Natural killer cell treated with Interleukin-12 subunit alpha and Interleukin-12 subunit beta and Interleukin-15 and Interleukin-18, amount 100 ng/mL, for 72 hours (primary cell): ENCODE measurements around the gene LPAR1. TPM values are rescaled to one million over a fixed set of nuclear protein-coding genes. Genes with fewer than 3 reads are reported as not detected.

Experiments used
- ATAC-seq, 2 donors: fragments of 150-1000 bp; cut with Tn5 transposase in 1 of 2; sonication (Bioruptor Pico), chemical (Tn5 transposase) in 1 of 2; 2 replicates each; pipeline ENCODE4 v1.10.0; 2021
- DNase-seq: peaks from one replicate; pipeline ENCODE4 v3.0.0; 2022; ENCODE audit warnings: low spot score
- H3K27ac Mint-ChIP-seq, 2 donors: 1 replicate in 1 of 2; 2 replicates in 1 of 2; pipeline ENCODE4 v1.8.0; 2022; ENCODE audit warnings: mixed read lengths in 2 of 2, mild to moderate bottlenecking in 1 of 2, moderate library complexity in 1 of 2
- H3K27me3 Mint-ChIP-seq, 2 donors: 1 replicate in 1 of 2; 2 replicates in 1 of 2; pipeline ENCODE4 v1.8.0; 2022; ENCODE audit warnings: mixed read lengths in 2 of 2
- H3K36me3 Mint-ChIP-seq: one replicate; pipeline ENCODE4 v1.8.0; 2022; ENCODE audit warnings: mixed read lengths
- H3K4me1 Mint-ChIP-seq, 2 donors: 1 replicate in 1 of 2; 2 replicates in 1 of 2; pipeline ENCODE4 v1.8.0; 2022; ENCODE audit warnings: low read depth in 2 of 2, mixed read lengths in 2 of 2, mild to moderate bottlenecking in 1 of 2
- H3K4me3 Mint-ChIP-seq: one replicate; pipeline ENCODE4 v1.8.0; 2022; ENCODE audit warnings: mixed read lengths
- H3K9me3 Mint-ChIP-seq: 2 replicates; pipeline ENCODE4 v1.8.0; 2022; ENCODE audit warnings: mixed read lengths
- total RNA-seq, 2 donors: library from RNA; stranded (reverse); gene quantifications; one replicate each; pipeline ENCODE4 v1.2.3, GENCODE V29; 2022

LPAR1 gene
- total RNA-seq, 2 donors from 2014 or later, result 0.21 TPM; not detected in 1

- peaks cover 18% of the 10 kb centered on the region for H3K9me3 Mint-ChIP-seq
- no peaks in the 10 kb centered on the region for H3K36me3 Mint-ChIP-seq
- H3K4me1 Mint-ChIP-seq, result no peaks in the 10 kb centered on the region
- no peaks in the 10 kb centered on the region for H3K27me3 Mint-ChIP-seq
- no peak overlapping the region for H3K4me3 Mint-ChIP-seq
- ATAC-seq, result no peak
- H3K27ac Mint-ChIP-seq, result no peak overlapping the region
- DNase-seq, result no peak
Observed at GRCh38 chr9:110950041-110950645, 88.1 kb downstream of the LPAR1 start.

GRCh38 chr9:110949081-110949480, 89.2 kb downstream of the LPAR1 start:
- DNase-seq (no peak), ATAC-seq (no peak)
- Mint-ChIP-seq H3K27me3 (no peaks in the 10 kb centered on the region), H3K27ac (no peak overlapping the region), H3K9me3 (peaks cover 12% of the 10 kb centered on the region), H3K36me3 (no peaks in the 10 kb centered on the region), H3K4me1 (no peaks in the 10 kb centered on the region), H3K4me3 (no peak overlapping the region)

GRCh38 chr9:110947491-110948044, 90.7 kb downstream of the LPAR1 start:
- no peak for DNase-seq
- Mint-ChIP-seq H3K9me3 (peaks cover 10% of the 10 kb centered on the region), H3K27me3 (no peaks in the 10 kb centered on the region), H3K36me3 (no peaks in the 10 kb centered on the region), H3K27ac (no peak overlapping the region), H3K4me1 (no peaks in the 10 kb centered on the region), H3K4me3 (no peak overlapping the region)
- no peak for ATAC-seq

GRCh38 chr9:110942522-110942921, 95.7 kb downstream of the LPAR1 start:
- no peak overlapping the region for H3K27ac Mint-ChIP-seq
- no peaks in the 10 kb centered on the region for H3K36me3 Mint-ChIP-seq
- no peak overlapping the region for H3K4me3 Mint-ChIP-seq

GRCh38 chr9:110940951-110941557, 97.2 kb downstream of the LPAR1 start:
- no peaks in the 10 kb centered on the region for H3K4me1 Mint-ChIP-seq
- no peak for ATAC-seq
- no peak overlapping the region for H3K4me3 Mint-ChIP-seq
- no peaks in the 10 kb centered on the region for H3K27me3 Mint-ChIP-seq
- no peaks in the 10 kb centered on the region for H3K36me3 Mint-ChIP-seq
- peaks cover 9% of the 10 kb centered on the region for H3K9me3 Mint-ChIP-seq
- H3K27ac Mint-ChIP-seq, result no peak overlapping the region
- DNase-seq, result no peak

More at GRCh38 chr9:110942522-110942921, 95.7 kb downstream of the LPAR1 start:
- no peak for DNase-seq
- Mint-ChIP-seq H3K9me3 (peaks cover 9% of the 10 kb centered on the region), H3K4me1 (no peaks in the 10 kb centered on the region), H3K27me3 (no peaks in the 10 kb centered on the region)
- ATAC-seq, result no peak

- no peak overlapping the region for H3K4me3 Mint-ChIP-seq
- no peaks in the 10 kb centered on the region for H3K27me3 Mint-ChIP-seq
- ATAC-seq, result no peak
- no peak for DNase-seq
- no peaks in the 10 kb centered on the region for H3K36me3 Mint-ChIP-seq
- H3K9me3 Mint-ChIP-seq, result peaks cover 4% of the 10 kb centered on the region
- H3K27ac Mint-ChIP-seq, result no peak overlapping the region
- no peaks in the 10 kb centered on the region for H3K4me1 Mint-ChIP-seq
Observed at GRCh38 chr9:110939573-110939972, 98.7 kb downstream of the LPAR1 start.

GRCh38 chr9:110939047-110939446, 99.2 kb downstream of the LPAR1 start:
- Mint-ChIP-seq H3K27me3 (no peaks in the 10 kb centered on the region), H3K36me3 (no peaks in the 10 kb centered on the region), H3K4me1 (no peaks in the 10 kb centered on the region), H3K9me3 (peaks cover 4% of the 10 kb centered on the region), H3K27ac (no peak overlapping the region), H3K4me3 (no peak overlapping the region)
- DNase-seq (no peak), ATAC-seq (no peak)

- DNase-seq (no peak), ATAC-seq (no peak)
- Mint-ChIP-seq H3K27me3 (no peaks in the 10 kb centered on the region), H3K9me3 (peaks cover 4% of the 10 kb centered on the region), H3K27ac (no peak overlapping the region), H3K4me3 (no peak overlapping the region), H3K36me3 (no peaks in the 10 kb centered on the region), H3K4me1 (no peaks in the 10 kb centered on the region)
Observed at GRCh38 chr9:110938242-110938641, 100.0 kb downstream of the LPAR1 start.

- no peak overlapping the region for H3K4me3 Mint-ChIP-seq
- H3K36me3 Mint-ChIP-seq, result no peaks in the 10 kb centered on the region
- DNase-seq (no peak), ATAC-seq (no peak)
- peaks cover 4% of the 10 kb centered on the region for H3K9me3 Mint-ChIP-seq
- H3K27ac Mint-ChIP-seq, result no peak overlapping the region
- no peaks in the 10 kb centered on the region for H3K27me3 Mint-ChIP-seq
- peaks cover 0 to 3% of the 10 kb centered on the region in 2 donors for H3K4me1 Mint-ChIP-seq
Observed at GRCh38 chr9:110936719-110937452, 101.4 kb downstream of the LPAR1 start.

GRCh38 chr9:110936237-110936636, 102.0 kb downstream of the LPAR1 start:
- no peaks in the 10 kb centered on the region for H3K27me3 Mint-ChIP-seq
- no peak overlapping the region for H3K4me3 Mint-ChIP-seq
- H3K9me3 Mint-ChIP-seq, result peaks cover 4% of the 10 kb centered on the region
- DNase-seq (no peak), ATAC-seq (no peak)
- peaks cover 0 to 3% of the 10 kb centered on the region in 2 donors for H3K4me1 Mint-ChIP-seq
- H3K27ac Mint-ChIP-seq, result no peak overlapping the region
- no peaks in the 10 kb centered on the region for H3K36me3 Mint-ChIP-seq

GRCh38 chr9:110935829-110936228, 102.4 kb downstream of the LPAR1 start:
- H3K27me3 Mint-ChIP-seq, result no peaks in the 10 kb centered on the region
- DNase-seq, result no peak
- peaks cover 0 to 3% of the 10 kb centered on the region in 2 donors for H3K4me1 Mint-ChIP-seq
- H3K36me3 Mint-ChIP-seq, result no peaks in the 10 kb centered on the region
- H3K27ac Mint-ChIP-seq, result no peak overlapping the region
- peaks cover 4% of the 10 kb centered on the region for H3K9me3 Mint-ChIP-seq
- ATAC-seq, result no peak
- H3K4me3 Mint-ChIP-seq, result no peak overlapping the region

- H3K4me3 Mint-ChIP-seq, result no peak overlapping the region
Observed at GRCh38 chr9:110933350-110934001, 104.8 kb downstream of the LPAR1 start.

GRCh38 chr9:110932863-110933262, 105.4 kb downstream of the LPAR1 start:
- ATAC-seq, result no peak
- peaks cover 0 to 3% of the 10 kb centered on the region in 2 donors for H3K4me1 Mint-ChIP-seq
- H3K36me3 Mint-ChIP-seq, result no peaks in the 10 kb centered on the region
- no peaks in the 10 kb centered on the region for H3K27me3 Mint-ChIP-seq
- no peak overlapping the region for H3K27ac Mint-ChIP-seq
- H3K9me3 Mint-ChIP-seq, result no peaks in the 10 kb centered on the region
- DNase-seq, result no peak
- no peak overlapping the region for H3K4me3 Mint-ChIP-seq

More at GRCh38 chr9:110933350-110934001, 104.8 kb downstream of the LPAR1 start:
- no peak for ATAC-seq
- Mint-ChIP-seq H3K9me3 (no peaks in the 10 kb centered on the region), H3K27ac (no peak overlapping the region), H3K4me1 (peaks cover 0 to 3% of the 10 kb centered on the region in 2 donors), H3K27me3 (no peaks in the 10 kb centered on the region), H3K36me3 (no peaks in the 10 kb centered on the region)
- DNase-seq, result no peak
